Measurements from ENCODE around the gene SSTR3.
"Not testable (repeated sequence)": the region's sequence is repeated elsewhere in the genome, so short reads cannot be mapped to it uniquely, and the experiment has no call there.

The SSTR3 gene

DNA sequence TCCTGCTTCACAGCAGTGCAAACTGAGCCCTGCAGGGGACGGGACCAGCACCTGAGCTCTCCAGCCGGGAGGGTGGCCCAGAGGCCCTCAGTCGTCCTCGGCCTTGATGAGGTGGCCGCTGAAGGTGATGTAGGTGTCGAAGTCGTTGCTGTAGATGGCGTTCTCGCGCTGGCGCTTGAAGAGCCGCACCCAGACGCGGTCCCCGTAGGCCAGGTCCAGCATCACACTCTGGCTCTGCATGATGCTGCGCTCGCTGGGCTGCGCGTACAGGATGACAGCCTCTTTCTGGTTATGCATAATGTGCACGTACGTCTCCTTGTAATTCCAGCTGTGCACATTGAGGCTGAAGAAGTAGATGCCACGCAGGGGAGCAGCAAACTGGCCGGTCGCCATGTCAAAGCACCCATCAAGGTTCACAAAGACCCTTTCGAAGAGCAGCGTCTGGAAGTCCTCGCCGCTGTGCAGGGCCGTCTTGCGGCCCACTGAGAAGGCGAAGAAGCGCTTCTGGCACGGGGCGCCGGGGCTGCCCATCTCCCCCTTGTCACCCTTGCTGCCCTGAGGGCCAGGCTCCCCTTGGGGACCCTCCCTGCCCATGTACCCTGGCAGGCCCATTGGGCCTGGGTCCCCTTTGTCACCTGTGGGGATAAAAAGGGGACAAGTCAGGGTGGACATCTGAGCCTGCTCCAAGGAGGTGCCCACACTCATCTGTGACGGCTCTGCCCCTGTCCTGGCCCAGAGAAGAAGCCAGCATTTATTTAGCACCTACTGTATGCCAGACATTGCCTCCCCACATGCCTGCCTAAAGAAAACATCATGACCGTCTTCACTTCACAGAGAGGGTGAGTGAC, 30.0 kb downstream of the SSTR3 start:
- no peak for DNase-seq (ENCODE audit: low read depth in 2 of 2)

GRCh38 chr22:37181681-37182080, 30.6 kb downstream of the SSTR3 start:
- DNase-seq (ENCODE audit: low read depth in 2 of 2), result no peak

- DNase-seq (ENCODE audit: low read depth in 2 of 2), result no peak
Observed at GRCh38 chr22:37180531-37181231, 31.6 kb downstream of the SSTR3 start.

DNA sequence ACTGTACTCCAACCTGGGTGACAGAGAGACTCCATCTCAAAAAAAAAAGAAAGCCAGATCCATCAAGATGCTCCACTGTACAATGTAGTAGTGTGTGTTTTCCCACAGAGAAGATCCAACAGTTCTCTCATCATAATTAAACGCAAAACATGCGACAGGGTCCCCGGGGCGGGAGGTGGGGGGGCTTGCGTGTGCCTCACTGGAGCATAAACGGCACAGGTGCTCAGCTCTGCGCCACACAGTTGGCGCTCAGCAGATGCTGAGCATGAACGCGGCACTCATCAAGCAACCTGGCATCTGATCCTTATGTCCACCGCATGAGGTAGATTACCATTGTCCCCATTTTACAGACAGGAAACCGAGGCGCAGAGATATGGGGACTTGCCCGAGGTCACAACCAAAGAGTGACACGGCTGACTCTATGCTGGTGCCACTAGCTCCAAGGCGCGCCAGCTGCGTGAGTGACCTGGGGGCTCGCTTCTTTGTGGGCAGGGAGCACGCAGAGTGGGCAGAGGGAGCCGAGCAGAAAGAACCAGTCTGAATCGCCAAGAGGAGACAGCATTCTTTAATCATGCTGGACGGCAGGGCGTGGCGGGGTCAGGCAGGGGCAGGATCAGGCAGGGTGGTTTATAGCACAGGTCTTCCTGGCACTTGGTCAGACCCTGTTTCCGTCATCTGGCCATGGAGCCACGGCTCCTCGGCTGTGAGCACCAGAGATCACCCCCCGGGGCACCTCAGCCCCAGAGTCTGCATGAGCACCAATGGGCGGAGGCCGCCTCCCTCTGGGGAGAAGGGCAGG, 32.5 kb downstream of the SSTR3 start:
- DNase-seq (ENCODE audit: low read depth in 2 of 2), result no peak

GRCh38 chr22:37179126-37179470, 33.2 kb downstream of the SSTR3 start:
- DNase-seq (ENCODE audit: low read depth in 2 of 2), result no peak

- DNase-seq (ENCODE audit: low read depth in 2 of 2), result no peak
Observed at GRCh38 chr22:37178350-37179125, 33.7 kb downstream of the SSTR3 start.

DNA sequence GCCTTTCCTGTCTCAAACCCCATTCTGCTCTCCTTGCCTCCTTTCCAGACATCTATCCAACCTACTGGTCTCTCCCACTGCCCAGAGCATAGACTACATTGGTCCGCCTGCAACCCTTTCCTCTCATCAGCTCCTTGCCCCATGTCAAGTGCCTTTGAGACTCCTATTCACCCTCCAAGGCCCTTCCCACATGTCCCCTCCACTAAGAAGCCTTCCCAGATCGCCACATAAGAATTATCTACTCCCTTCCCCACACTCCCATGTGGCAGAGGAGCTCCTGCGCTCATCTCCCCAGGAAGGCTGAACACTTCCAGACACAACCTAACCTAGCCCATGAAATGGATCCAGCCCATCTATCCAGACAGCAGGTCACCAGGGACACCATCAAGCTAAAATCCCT, 34.5 kb downstream of the SSTR3 start:
- DNase-seq (ENCODE audit: low read depth in 2 of 2), result no peak

DNA sequence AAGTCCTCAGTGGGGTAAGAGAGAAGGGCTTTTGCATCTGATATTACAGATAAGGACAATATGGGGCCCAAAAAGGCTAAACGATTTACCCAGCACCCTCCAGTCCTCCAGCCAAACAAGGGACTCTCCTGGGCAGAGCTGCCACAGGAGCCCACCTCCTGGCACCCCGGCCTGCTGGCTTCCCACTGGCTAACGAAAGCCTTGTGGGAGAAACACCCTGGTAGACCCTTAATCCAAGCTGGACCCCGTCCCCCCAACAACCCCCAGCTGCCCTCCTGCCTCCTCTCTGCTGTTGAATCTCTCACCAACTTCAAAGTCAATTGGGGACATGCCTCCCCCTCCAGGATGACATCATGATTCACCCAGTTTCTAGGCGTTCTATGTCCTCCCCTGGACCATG, 35.1 kb downstream of the SSTR3 start:
- no peak for DNase-seq (ENCODE audit: low read depth in 2 of 2)

GRCh38 chr22:37176464-37177061, 35.7 kb downstream of the SSTR3 start:
- peak; percentile 81 to 82 for DNase-seq (ENCODE audit: low read depth in 2 of 2)

DNA sequence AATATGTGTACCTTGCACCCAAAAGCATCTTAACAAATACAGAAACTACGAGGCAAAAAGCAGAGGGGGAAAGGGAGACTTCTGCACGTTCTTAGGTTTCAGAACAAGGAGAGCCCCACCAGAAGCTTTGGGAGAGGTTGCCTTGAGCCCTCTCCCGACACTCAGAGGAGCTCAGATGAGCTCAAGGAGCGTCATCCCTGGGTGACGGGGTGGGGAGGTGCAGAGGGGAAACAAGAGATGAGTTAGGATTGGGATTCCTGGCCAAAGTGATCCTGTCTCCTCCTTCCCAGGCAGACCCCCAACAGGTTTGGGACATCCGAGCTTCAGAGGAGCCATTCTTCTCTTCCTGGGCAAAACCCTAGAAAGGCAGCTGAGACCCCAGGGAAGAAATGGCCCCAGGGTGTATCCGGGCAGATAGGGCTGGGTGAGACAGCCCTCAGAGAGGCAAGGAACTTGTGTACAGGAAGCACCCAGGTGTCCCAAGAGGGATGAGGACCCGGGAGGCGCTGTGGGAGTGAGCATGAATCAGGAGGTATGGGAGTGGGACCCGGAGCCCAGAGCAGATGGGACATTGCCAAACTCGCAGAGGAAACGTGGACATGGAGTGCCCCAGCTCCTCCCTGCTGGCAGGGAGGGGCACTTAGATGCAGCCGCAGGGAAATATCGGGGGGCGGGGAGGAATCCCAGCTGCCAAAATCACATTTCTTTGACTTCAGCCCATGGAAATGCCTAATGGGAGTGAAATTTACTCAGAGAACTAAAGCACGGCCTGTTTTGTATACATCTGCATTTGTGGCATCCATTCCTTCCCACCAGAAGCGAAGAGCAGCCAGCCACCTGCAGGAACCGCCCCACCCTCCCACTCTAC, 36.6 kb downstream of the SSTR3 start:
- no peak for DNase-seq (ENCODE audit: low read depth in 2 of 2)

DNA sequence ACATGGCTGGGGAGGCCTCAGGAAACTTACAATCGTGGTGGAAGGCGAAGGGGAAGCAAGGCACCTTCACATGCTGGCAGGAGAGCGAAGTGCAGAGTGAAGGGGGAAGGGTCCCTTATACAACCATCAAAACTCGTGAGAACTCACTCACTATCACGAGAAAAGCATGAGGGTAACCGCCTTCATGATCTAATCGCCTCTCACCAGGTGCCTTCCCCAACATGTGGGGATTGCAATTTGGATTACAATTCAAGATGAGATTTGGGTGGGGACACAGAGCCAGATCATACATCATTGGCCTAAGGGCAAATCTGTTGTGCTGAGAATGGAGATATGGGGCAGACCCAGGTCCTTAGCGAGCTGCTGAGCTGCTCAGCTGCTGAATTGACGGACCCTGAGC, 37.3 kb downstream of the SSTR3 start:
- DNase-seq (ENCODE audit: low read depth in 2 of 2), result no peak

DNA sequence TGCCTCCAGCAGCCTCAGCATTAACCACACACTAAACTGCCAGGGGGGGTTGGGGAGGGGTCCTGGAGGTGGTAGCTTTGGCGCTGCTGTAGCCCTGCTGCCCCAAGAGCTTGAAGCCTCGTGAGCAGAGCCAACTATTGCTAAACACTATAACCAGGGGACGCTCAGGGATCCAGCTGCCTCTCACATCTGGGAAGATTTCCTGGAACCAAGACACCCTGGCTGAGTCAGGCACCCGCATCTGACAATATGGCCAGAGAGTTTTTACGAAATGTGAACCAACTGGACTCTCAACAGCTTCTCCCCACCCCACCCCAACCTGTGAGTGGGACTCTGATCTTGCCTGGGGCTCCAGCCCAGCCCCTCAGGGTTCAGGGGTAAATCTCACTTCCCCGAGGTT, 38.6 kb downstream of the SSTR3 start:
- no peak for DNase-seq (ENCODE audit: low read depth in 2 of 2)

DNA sequence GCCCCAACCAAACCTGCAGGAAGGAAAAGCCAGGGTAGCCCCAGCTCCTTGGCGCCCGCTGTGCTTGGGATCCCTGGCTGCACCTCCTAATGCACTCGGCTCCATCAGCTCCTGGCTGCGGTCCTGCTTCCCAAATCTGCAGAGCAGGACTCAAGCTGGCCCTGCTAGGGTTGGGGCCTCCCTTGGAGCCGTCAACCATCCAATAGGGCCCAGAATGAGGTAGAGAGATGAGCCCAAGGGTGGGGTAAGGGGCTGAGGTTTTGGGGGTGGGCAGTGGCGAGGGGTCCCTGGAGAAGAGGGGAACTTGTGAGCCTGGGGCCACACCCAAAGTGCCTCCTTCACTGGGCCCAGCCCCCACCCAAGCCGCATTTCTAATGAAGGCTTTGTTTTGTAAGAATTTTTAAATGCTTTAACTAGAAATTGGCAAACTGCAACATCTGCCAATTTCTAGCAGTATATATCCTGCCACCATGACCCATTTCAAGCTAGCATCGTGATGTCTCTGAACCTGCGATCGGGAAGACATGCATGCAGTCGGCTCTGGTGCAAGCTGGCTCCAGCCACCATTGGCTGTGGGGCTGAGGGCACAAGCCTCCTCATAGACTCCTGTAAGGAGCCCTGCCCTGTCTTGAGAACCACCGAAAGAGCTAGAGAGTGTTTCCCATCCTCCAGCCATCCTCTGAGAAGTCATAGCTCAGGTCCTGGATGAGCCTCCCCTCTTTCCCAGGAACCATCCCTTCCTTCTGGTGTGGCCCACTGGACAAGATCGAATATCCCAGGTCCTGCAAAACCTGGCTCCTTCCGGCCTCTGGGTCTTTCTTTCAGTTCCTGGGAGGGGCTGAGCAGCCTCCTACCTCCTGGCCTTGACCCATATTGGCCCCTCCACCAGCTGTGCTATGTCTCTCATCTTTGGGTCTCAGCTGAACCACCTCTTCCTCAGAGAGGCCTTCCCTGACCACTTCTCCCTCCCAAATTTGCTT, 39.7 kb downstream of the SSTR3 start:
- DNase-seq (ENCODE audit: low read depth in 2 of 2), result no peak

DNA sequence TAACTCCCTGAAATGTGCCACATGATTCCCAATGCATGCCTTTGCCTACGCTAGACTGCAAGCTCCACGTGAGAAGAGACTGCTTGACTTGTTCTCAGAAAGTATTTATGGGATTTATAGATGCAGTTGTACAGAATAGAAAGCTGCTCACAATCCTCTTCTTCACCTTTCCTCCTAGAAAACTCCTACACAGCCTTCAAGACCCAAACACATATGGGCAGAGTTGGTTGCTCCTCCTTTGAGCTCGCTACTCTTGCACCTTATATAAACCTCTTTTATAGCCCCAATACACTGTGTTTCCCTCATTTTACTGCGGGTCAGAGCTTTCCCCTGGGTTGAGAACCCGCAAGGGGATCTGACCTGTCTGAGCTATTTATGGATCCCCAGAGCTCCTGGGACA, 40.6 kb downstream of the SSTR3 start:
- no peak for DNase-seq (ENCODE audit: low read depth in 2 of 2)

GRCh38 chr22:37170689-37171405, 41.4 kb downstream of the SSTR3 start:
- DNase-seq (ENCODE audit: low read depth in 2 of 2), result not testable (repeated sequence)

- DNase-seq (ENCODE audit: low read depth in 2 of 2), result no peak
Observed at GRCh38 chr22:37169947-37170688, 42.2 kb downstream of the SSTR3 start.

- DNase-seq (ENCODE audit: low read depth in 2 of 2), result no peak
Observed at GRCh38 chr22:37169406-37169805, 42.9 kb downstream of the SSTR3 start.

All from fibroblast of skin of left quadriceps (primary cell).